Ovary (tissue), 3 donors: ENCODE data around the gene ASIC4.

ENCODE experiments used
- CTCF ChIP-seq, 3 donors: fragments of 450-650 bp in 2 of 3; fragments of 200-600 bp in 1 of 3; IDR thresholded peaks; one replicate each; pipeline versions ENCODE4 v1.5.1 to v1.8.0; 2016 to 2022; ENCODE audit warnings: antibody characterized with exemption in 3 of 3, mild to moderate bottlenecking in 1 of 3
- EP300 ChIP-seq: sonication (generic); formaldehyde crosslinking; IDR thresholded peaks from one replicate; pipeline ENCODE4 v1.6.1; 2017; ENCODE audit warnings: antibody characterized with exemption
- POLR2A ChIP-seq: fragments of 450-650 bp; IDR thresholded peaks from one replicate; pipeline ENCODE4 v1.6.1; 2017; ENCODE audit warnings: antibody characterized with exemption, mild to moderate bottlenecking, moderate library complexity
- donor health status: DM: no; HTN: no; CAD: no.

- no peak for TF ChIP-seq POLR2A
- TF ChIP-seq EP300, result no peak
- no peak for TF ChIP-seq CTCF (IDR thresholded peaks at IDR 0.05)
These were observed 38.8 kb downstream of the ASIC4 start for GRCh38 chr2:219553168-219553417.
